KMS-11 (cell line): ENCODE measurements around the gene CELF4.

ENCODE experiments used
- H2AFZ ChIP-seq: fragments of 200-600 bp; sonication (generic); 2 replicates; pipeline ENCODE4 v1.6.1; 2016; ENCODE audit warnings: antibody characterized with exemption, mixed run types, low read depth
- H3K27ac ChIP-seq: fragments of 200-600 bp; sonication (generic); 2 replicates; pipeline ENCODE4 v1.6.1; 2016; ENCODE audit warnings: mild to moderate bottlenecking, mixed run types
- H3K27me3 ChIP-seq: fragments of 200-600 bp; sonication (generic); 2 replicates; pipeline ENCODE4 v1.6.1; 2017; ENCODE audit warnings: mild to moderate bottlenecking, low read depth, mixed run types, moderate library complexity; ENCODE audit not compliant: insufficient read depth
- H3K36me3 ChIP-seq: fragments of 200-600 bp; sonication (generic); 2 replicates; pipeline ENCODE4 v1.6.1; 2017; ENCODE audit warnings: mild to moderate bottlenecking, mixed run types; ENCODE audit not compliant: insufficient read depth
- H3K4me1 ChIP-seq: fragments of 200-600 bp; sonication (generic); 2 replicates; pipeline ENCODE4 v1.6.1; 2016; ENCODE audit warnings: mild to moderate bottlenecking, low read depth, mixed run types; ENCODE audit not compliant: poor library complexity, severe bottlenecking
- H3K4me2 ChIP-seq: fragments of 200-600 bp; sonication (generic); 2 replicates; pipeline ENCODE4 v1.7.0; 2016; ENCODE audit warnings: mild to moderate bottlenecking, mixed run types
- H3K4me3 ChIP-seq: fragments of 200-600 bp; sonication (generic); IDR thresholded peaks from 2 replicates; pipeline ENCODE4 v1.6.1; 2017; ENCODE audit warnings: low read depth, low read length, mixed read lengths; ENCODE audit not compliant: insufficient read depth
- H3K79me2 ChIP-seq: fragments of 200-600 bp; sonication (generic); 2 replicates; pipeline ENCODE4 v1.6.1; 2016; ENCODE audit warnings: low read depth, mixed run types; ENCODE audit not compliant: insufficient read depth
- H3K9ac ChIP-seq: fragments of 200-600 bp; sonication (generic); 2 replicates; pipeline ENCODE4 v1.6.1; 2016; ENCODE audit warnings: mild to moderate bottlenecking, mixed run types
- H4K20me1 ChIP-seq: fragments of 200-600 bp; sonication (generic); 2 replicates; pipeline ENCODE4 v1.6.1; 2016; ENCODE audit warnings: mild to moderate bottlenecking, mixed run types; ENCODE audit not compliant: insufficient read depth
- TF ChIP-seq, protein P1 (sequence below): fragments of 200-600 bp; sonication (generic); conservative IDR thresholded peaks from 2 replicates; pipeline ENCODE4 v1.6.1; 2017; ENCODE audit warnings: low read depth, mild to moderate bottlenecking, antibody characterized with exemption, low read length, moderate library complexity, mixed read lengths

The CELF4 gene

DNA sequence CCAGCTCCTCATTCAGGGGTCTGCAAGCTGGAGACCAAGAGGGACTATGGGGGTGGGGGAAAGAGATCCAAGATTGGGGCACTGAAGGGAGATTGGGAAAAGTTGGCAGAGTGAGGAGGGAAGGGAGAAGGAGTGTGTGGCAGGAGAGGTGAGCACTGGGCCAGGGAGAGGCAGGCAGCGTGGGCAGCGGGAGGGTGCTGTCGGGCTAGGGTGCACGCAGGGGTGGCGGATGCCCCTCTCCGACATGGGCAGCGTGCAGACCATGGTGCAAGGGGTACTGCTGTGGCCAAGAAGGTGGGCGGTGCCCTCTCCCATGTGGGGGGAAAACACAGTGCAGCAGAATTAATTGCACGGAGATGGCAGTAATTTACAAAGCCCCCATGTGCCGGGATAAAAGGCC, 74.1 kb downstream of the CELF4 start:
- TF ChIP-seq, protein P1, sequence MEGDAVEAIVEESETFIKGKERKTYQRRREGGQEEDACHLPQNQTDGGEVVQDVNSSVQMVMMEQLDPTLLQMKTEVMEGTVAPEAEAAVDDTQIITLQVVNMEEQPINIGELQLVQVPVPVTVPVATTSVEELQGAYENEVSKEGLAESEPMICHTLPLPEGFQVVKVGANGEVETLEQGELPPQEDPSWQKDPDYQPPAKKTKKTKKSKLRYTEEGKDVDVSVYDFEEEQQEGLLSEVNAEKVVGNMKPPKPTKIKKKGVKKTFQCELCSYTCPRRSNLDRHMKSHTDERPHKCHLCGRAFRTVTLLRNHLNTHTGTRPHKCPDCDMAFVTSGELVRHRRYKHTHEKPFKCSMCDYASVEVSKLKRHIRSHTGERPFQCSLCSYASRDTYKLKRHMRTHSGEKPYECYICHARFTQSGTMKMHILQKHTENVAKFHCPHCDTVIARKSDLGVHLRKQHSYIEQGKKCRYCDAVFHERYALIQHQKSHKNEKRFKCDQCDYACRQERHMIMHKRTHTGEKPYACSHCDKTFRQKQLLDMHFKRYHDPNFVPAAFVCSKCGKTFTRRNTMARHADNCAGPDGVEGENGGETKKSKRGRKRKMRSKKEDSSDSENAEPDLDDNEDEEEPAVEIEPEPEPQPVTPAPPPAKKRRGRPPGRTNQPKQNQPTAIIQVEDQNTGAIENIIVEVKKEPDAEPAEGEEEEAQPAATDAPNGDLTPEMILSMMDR: no peak
- no peaks in the 10 kb centered on the region for H4K20me1 ChIP-seq
- no peaks in the 10 kb centered on the region for H3K79me2 ChIP-seq
- H3K27me3 ChIP-seq: no peaks in the 10 kb centered on the region
- no peaks in the 10 kb centered on the region for H3K36me3 ChIP-seq
- H3K4me1 ChIP-seq: no peaks in the 10 kb centered on the region
- H3K27ac ChIP-seq: no peak overlapping the region
- no peak overlapping the region for H2AFZ ChIP-seq
- no peak overlapping the region for H3K4me3 ChIP-seq
- H3K4me2 ChIP-seq: no peak overlapping the region
- no peak overlapping the region for H3K9ac ChIP-seq

GRCh38 chr18:37489998-37490397, 75.6 kb downstream of the CELF4 start:
- H3K4me3 ChIP-seq: no peak overlapping the region
- no peak overlapping the region for H3K4me2 ChIP-seq
- no peaks in the 10 kb centered on the region for H3K36me3 ChIP-seq
- no peak overlapping the region for H3K9ac ChIP-seq
- H4K20me1 ChIP-seq: no peaks in the 10 kb centered on the region
- no peaks in the 10 kb centered on the region for H3K27me3 ChIP-seq
- H3K27ac ChIP-seq: no peak overlapping the region
- H3K4me1 ChIP-seq: no peaks in the 10 kb centered on the region
- TF ChIP-seq, protein P1: no peak
- no peaks in the 10 kb centered on the region for H3K79me2 ChIP-seq
- H2AFZ ChIP-seq: no peak overlapping the region

- Histone ChIP-seq H3K4me1 (no peaks in the 10 kb centered on the region), H3K4me3 (no peak overlapping the region), H3K4me2 (no peak overlapping the region), H2AFZ (no peak overlapping the region), H3K9ac (no peak overlapping the region), H4K20me1 (no peaks in the 10 kb centered on the region), H3K27me3 (no peaks in the 10 kb centered on the region), H3K27ac (no peak overlapping the region), H3K79me2 (no peaks in the 10 kb centered on the region), H3K36me3 (no peaks in the 10 kb centered on the region)
- TF ChIP-seq, protein P1: no peak
These were observed 76.6 kb downstream of the CELF4 start for GRCh38 chr18:37489011-37489410.

GRCh38 chr18:37487400-37487867, 78.2 kb downstream of the CELF4 start:
- Histone ChIP-seq H3K79me2 (no peaks in the 10 kb centered on the region), H3K4me3 (no peak overlapping the region), H3K4me1 (no peaks in the 10 kb centered on the region), H3K9ac (no peak overlapping the region), H3K27ac (no peak overlapping the region), H3K36me3 (no peaks in the 10 kb centered on the region), H2AFZ (no peak overlapping the region), H4K20me1 (no peaks in the 10 kb centered on the region), H3K4me2 (no peak overlapping the region), H3K27me3 (no peaks in the 10 kb centered on the region)
- TF ChIP-seq, protein P1: no peak
